Activated CD8-positive, alpha-beta T cell treated with anti-CD3 and anti-CD28 coated beads for 36 hours (primary cell): ENCODE data around the gene CD3E. TPM values are rescaled to one million over a fixed set of nuclear protein-coding genes. Genes with fewer than 3 reads are reported as not detected.

Experiments used
- ATAC-seq: fragments of 200-7000 bp; cut with Tn5 transposase; one replicate; pipeline ENCODE4 v1.10.0; 2021; ENCODE audit warnings: mild to moderate bottlenecking, moderate library complexity
- CTCF ChIA-PET: fragments of 350-600 bp; sonication (Branson Sonifier 250); formaldehyde crosslinking; loops from one replicate; lab custom pipeline; 2021; ENCODE audit warnings: antibody characterized with exemption; lab: Charles Lee
- POLR2A ChIA-PET: fragments of 350-600 bp; sonication (Branson Sonifier 250); formaldehyde crosslinking; loops from one replicate; lab custom pipeline; 2021; ENCODE audit warnings: antibody characterized with exemption; lab: Charles Lee
- DNase-seq: peaks from one replicate; pipeline ENCODE4 v3.0.0-alpha.2; 2020
- H3K27ac Mint-ChIP-seq: one replicate; pipeline ENCODE4 v1.8.0; 2021; ENCODE audit warnings: mild to moderate bottlenecking, mixed read lengths
- H3K27me3 Mint-ChIP-seq: one replicate; pipeline ENCODE4 v1.8.0; 2021; ENCODE audit warnings: mixed read lengths
- H3K36me3 Mint-ChIP-seq: one replicate; pipeline ENCODE4 v1.8.0; 2021; ENCODE audit warnings: low read depth, mixed read lengths
- H3K4me1 Mint-ChIP-seq: one replicate; pipeline ENCODE4 v1.8.0; 2021; ENCODE audit warnings: low read depth, mixed read lengths
- H3K4me3 Mint-ChIP-seq: one replicate; pipeline ENCODE4 v1.8.0; 2021; ENCODE audit warnings: mild to moderate bottlenecking, moderate library complexity, mixed read lengths
- H3K9me3 Mint-ChIP-seq: one replicate; pipeline ENCODE4 v1.8.0; 2021; ENCODE audit warnings: mixed read lengths
- CTCF ChIP-seq: fragments of 200-600 bp; IDR thresholded peaks from one replicate; pipeline ENCODE4 v1.8.0; 2022; ENCODE audit warnings: antibody characterized with exemption, mild to moderate bottlenecking
- intact Hi-C: fragments of 100-400 bp; cut with micrococcal nuclease; formaldehyde crosslinking; loops from one replicate; pipeline ENCODE4 v1.10.0; 2022
- total RNA-seq, 2 experiments: library from RNA; stranded (reverse); gene quantifications; one replicate each; pipeline ENCODE4 v1.2.3, GENCODE V29; 2021

Gene CD3E
- total RNA-seq, 2 experiments from 2014 or later: 372 to 387 TPM

- Mint-ChIP-seq H3K27ac (no peak overlapping the region), H3K36me3 (no peaks in the 10 kb centered on the region), H3K4me3 (no peak overlapping the region), H3K27me3 (no peaks in the 10 kb centered on the region), H3K9me3 (peaks cover 1% of the 10 kb centered on the region), H3K4me1 (peaks cover 35% of the 10 kb centered on the region)
- ChIA-PET POLR2A (interaction anchor here (0.6 to 1.3 kb wide), 7 partner anchors 9 to 183 kb away, joined by 3 to 5 read pairs (median 3); no protein-coding TSS in a partner anchor), CTCF (interaction anchor here (0.7 to 5.8 kb wide), 30 partner anchors 8 to 170 kb away, joined by 3 to 53 read pairs (median 4); partner anchors contain the start of gene CD3E)
- intact Hi-C loops: loop anchor here (5.0 kb wide), 3 partner anchors 34 to 144 kb away; no protein-coding TSS in a partner anchor
- DNase-seq: no peak
- TF ChIP-seq CTCF: no peak
- no peak for ATAC-seq
Observed at GRCh38 chr11:118291477-118292135, 12.9 kb upstream of the CD3E start.

GRCh38 chr11:118294053-118294452, 10.5 kb upstream of the CD3E start:
- TF ChIP-seq CTCF: no peak
- ChIA-PET POLR2A (no interaction called here), CTCF (interaction anchor here (1.8 to 2.7 kb wide), 5 partner anchors 11 to 141 kb away, joined by 6 to 54 read pairs (median 16); partner anchors contain the start of genes CD3E and SCN4B)
- Mint-ChIP-seq H3K4me1 (peaks cover 27% of the 10 kb centered on the region), H3K9me3 (peaks cover 1% of the 10 kb centered on the region), H3K36me3 (no peaks in the 10 kb centered on the region), H3K27me3 (no peaks in the 10 kb centered on the region), H3K27ac (no peak overlapping the region), H3K4me3 (no peak overlapping the region)
- DNase-seq (no peak), ATAC-seq (no peak)
- intact Hi-C loops: loop anchor here (5.0 kb wide), 3 partner anchors 37 to 147 kb away; no protein-coding TSS in a partner anchor

- Mint-ChIP-seq H3K4me1 (peaks cover 23% of the 10 kb centered on the region), H3K27me3 (no peaks in the 10 kb centered on the region), H3K36me3 (no peaks in the 10 kb centered on the region), H3K27ac (peak overlapping the region; percentile 30), H3K4me3 (no peak overlapping the region), H3K9me3 (no peaks in the 10 kb centered on the region)
- ATAC-seq: peak; percentile 31
- DNase-seq: no peak
- CTCF ChIA-PET: interaction anchor here (0.7 to 12.3 kb wide), 61 partner anchors 8 to 280 kb away, joined by 3 to 86 read pairs (median 4); partner anchors contain the start of genes CD3D, CD3E, CD3G and JAML
- POLR2A ChIA-PET: interaction anchor here (0.7 to 2.1 kb wide), 8 partner anchors 9 to 71 kb away, joined by 3 to 13 read pairs (median 3); partner anchors contain the start of genes CD3E and JAML
- no peak for TF ChIP-seq CTCF
- intact Hi-C loops: no loop called here
Observed at GRCh38 chr11:118295199-118295598, 9.3 kb upstream of the CD3E start.

- H3K27ac Mint-ChIP-seq: peak overlapping the region; percentile 36
- no peaks in the 10 kb centered on the region for H3K27me3 Mint-ChIP-seq
- no peaks in the 10 kb centered on the region for H3K9me3 Mint-ChIP-seq
- peak; percentile 78 for TF ChIP-seq CTCF
- no peaks in the 10 kb centered on the region for H3K36me3 Mint-ChIP-seq
- peak; percentile 70 for DNase-seq
- intact Hi-C loops: no loop called here
- ATAC-seq: peak; percentile 77
- ChIA-PET POLR2A (interaction anchor here (0.6 to 2.1 kb wide), 8 partner anchors 8 to 66 kb away, joined by 3 to 13 read pairs (median 3); partner anchors contain the start of gene CD3E), CTCF (interaction anchor here (0.7 to 12.3 kb wide), 61 partner anchors 8 to 281 kb away, joined by 3 to 86 read pairs (median 4); partner anchors contain the start of genes CD3D, CD3E, CD3G and JAML)
- peaks cover 20% of the 10 kb centered on the region for H3K4me1 Mint-ChIP-seq
- no peak overlapping the region for H3K4me3 Mint-ChIP-seq
Observed at GRCh38 chr11:118295815-118296454, 8.6 kb upstream of the CD3E start.
